Activated CD8-positive, alpha-beta memory T cell treated with anti-CD3 and anti-CD28 coated beads for 4 hours (primary cell): ENCODE results near the gene GNAS.
"Not testable (repeated sequence)": the region's sequence is repeated elsewhere in the genome, so short reads cannot be mapped to it uniquely, and the experiment has no call there.

Source experiments
- DNase-seq, 2 donors: peaks; one replicate each; pipeline ENCODE4 v3.0.0-alpha.2; 2020; ENCODE audit warnings: low read depth in 2 of 2

Gene GNAS

DNA sequence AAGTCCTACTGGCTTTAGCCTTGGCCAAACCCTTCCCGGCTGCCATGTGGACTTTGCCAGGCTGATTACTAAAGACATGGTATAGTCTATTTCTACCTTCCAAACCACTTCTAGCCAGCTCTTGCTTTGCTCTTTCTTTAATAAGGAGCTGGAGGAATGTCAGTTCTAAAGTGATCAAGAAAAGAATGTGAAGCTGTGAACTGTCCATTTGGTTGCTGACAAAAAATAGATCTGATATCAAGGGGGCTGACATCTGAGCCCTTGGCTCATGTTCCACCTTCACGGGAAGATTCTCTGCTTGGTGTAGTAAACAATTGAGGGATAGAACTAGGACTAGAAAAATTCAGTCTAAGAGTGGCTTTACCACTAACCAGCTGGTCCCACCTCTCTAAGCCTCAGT lies 24.4 kb upstream of the GNAS start:
- no peak for DNase-seq

DNA sequence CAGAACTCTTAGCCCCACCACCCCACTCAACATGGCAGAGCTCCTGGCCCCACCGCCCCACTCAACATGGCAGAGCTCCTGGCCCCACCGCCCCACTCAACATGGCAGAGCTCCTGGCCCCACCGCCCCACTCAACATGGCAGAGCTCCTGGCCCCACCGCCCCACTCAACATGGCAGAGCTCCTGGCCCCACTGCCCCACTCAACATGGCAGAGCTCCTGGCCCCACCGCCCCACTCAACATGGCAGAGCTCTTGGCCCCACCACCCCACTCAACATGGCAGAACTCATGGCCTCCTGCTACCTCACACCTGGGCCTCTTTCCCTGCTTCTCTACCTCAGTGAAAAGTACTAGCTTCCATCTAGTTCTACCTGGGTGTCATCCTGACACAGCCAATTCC lies 23.7 kb upstream of the GNAS start:
- DNase-seq, result not testable (repeated sequence)

DNA sequence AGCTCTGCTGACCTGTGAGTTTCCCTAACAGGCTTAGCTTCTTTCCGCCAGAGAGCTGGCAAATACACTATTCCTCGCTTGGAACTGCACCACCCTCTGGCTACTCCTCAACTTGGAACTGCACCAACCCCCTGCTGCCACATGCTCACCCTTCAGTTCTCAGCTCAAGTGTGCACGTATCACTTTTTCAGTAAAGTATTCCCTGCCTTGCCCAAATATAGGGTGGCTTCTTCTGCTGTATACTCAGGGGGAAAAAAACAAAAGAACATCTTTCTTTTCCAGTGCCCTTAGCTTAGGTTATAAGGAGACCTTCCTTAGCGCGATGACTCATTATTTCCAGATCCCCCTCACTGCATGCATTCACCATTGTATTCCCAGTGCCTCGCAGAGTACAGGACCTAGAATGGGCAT lies 23.0 kb upstream of the GNAS start:
- no peak for DNase-seq

DNA sequence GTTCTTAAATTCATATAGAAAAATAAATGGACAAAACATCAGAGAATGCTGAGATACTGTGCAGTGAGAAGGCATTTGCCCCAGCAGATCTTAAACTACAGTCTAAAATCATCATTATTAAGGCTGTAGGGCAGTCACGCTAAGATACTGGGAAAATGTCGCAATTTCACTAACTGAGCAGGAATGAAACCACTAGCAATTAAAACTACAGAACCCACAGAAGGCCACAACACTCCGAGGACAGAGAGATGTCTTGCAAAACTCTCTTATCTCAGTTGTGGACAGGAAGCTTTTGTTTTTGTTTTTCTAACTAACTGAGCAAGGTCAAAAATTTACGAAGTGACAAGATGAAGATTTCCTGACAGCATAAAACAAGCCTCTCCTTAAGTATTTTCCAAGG lies 20.1 kb upstream of the GNAS start:
- DNase-seq, result no peak

DNA sequence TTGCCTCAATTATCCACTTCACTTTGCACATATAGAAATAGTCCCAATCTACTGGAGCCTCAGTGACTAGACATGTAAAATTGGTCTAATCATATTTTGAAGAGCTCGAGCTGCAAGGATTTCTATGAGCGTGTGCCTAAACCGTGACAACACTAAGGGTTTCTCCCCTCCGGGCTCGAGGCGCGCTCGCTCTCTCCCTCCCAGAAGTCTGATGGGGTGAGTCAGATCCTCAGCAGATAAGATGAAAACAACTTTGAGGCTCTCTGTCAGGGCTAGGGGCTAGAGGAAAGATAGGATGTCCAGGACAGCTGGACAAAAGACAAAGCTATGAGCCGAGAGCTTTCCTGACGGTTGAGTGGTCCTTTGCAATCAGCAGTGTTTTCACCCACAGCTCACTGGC lies 18.6 kb upstream of the GNAS start:
- no peak for DNase-seq

DNA sequence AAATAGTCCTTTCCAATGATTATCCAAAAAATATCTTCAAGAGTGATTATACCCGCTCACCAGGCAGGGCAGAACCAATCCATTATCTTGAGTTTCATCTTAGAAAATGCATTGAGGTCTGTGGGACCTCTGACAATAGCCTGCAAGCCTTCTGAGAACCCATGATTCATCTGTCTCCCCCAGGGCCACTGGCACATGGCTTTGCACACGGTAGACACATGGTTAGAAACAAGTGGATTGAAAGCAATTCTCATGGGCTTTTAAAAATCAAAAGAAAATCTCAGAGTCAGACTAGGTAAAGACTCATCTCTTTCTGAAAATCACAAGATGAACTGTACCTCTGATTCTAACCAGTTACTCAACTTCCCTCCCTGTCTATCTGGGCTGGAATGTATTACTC lies 17.3 kb upstream of the GNAS start:
- no peak for DNase-seq

DNA sequence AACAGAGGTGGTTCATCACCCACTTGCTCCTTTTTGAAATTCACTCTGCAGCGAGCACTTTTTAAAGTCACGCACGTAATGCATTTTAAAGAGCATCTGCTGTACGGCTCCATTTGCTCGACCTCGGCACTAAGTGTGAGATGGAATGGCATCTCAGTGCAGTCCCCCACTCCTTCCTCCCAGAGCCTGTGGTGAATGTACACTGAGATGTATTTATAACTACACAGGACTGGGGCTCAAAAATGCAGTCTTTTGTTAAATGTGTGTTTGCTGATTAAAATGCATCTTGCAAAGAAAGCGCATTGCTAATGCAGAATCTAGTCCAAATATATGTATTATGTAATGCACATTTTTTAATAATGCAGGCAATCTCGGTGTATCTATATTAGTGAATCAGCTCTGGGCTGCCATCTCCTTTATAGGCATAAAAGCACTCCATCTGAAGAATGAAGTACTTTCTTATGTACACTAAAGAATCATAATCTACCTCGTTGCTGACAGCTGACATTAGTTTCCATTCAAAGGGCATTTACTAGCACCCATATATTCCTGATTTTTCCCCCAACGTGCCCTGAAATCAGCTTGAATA lies 15.8 kb upstream of the GNAS start:
- no peak for DNase-seq

DNA sequence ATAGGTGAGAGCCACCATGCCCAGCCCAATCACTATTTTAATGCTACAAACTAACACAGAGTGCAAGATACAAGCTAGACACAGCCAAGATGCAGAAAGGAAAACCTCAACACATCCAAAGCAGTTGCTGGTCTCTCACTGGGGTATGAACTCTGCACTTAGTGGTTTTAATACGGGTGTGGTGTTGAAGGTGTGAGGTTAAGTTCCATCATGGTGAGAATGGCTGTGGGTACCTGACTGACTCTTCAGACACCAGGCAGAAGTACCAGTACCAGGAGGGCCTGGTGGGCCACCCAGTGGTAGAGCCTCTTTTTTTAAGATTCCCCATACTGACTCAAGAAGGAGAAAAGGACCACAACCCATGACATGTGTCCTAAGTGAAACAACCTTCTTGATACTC lies 14.8 kb upstream of the GNAS start:
- DNase-seq, result no peak

DNA sequence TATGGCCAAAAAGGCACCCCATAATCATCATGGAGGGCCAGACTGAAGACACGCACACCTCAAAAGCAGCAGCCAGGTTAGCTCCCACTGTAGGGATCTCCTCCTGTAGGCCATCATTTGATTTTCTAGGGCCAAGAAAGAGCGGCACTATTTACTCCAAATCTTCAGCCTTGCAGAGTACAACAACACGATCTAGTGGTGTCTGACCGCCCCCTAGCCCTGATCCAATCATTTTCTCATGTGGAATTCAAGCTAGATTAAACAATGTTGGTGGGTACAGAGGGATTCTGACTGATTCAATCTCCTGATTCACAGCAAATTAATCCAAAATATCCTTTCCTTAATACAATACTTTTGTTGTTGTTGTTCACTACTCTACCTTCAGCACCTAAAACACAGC lies 14.3 kb upstream of the GNAS start:
- DNase-seq, result no peak

DNA sequence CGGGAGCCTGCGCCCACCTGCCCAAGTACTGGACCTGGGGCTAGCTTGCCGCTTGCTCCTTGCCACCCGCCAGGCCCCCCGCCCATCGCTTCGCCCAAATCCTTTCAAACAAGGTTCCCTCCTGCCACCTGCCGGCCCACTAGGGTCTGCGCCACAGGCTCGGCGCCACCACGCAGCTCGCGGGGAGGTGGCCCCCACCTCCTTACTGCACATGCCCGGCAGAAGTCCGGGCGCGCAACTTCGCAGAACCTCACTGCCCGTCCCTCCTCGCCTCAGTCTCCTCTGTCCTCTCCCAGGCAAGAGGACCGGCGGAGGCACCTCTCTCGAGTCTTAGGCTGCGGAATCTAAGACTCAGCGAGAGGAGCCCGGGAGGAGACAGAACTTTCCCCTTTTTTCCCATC lies 13.0 kb upstream of the GNAS start:
- no peak for DNase-seq

DNA sequence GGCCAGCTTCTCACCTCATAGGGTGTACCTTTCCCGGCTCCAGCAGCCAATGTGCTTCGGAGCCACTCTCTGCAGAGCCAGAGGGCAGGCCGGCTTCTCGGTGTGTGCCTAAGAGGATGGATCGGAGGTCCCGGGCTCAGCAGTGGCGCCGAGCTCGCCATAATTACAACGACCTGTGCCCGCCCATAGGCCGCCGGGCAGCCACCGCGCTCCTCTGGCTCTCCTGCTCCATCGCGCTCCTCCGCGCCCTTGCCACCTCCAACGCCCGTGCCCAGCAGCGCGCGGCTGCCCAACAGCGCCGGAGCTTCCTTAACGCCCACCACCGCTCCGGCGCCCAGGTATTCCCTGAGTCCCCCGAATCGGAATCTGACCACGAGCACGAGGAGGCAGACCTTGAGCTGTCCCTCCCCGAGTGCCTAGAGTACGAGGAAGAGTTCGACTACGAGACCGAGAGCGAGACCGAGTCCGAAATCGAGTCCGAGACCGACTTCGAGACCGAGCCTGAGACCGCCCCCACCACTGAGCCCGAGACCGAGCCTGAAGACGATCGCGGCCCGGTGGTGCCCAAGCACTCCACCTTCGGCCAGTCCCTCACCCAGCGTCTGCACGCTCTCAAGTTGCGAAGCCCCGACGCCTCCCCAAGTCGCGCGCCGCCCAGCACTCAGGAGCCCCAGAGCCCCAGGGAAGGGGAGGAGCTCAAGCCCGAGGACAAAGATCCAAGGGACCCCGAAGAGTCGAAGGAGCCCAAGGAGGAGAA lies 12.3 kb upstream of the GNAS start:
- no peak for DNase-seq

DNA sequence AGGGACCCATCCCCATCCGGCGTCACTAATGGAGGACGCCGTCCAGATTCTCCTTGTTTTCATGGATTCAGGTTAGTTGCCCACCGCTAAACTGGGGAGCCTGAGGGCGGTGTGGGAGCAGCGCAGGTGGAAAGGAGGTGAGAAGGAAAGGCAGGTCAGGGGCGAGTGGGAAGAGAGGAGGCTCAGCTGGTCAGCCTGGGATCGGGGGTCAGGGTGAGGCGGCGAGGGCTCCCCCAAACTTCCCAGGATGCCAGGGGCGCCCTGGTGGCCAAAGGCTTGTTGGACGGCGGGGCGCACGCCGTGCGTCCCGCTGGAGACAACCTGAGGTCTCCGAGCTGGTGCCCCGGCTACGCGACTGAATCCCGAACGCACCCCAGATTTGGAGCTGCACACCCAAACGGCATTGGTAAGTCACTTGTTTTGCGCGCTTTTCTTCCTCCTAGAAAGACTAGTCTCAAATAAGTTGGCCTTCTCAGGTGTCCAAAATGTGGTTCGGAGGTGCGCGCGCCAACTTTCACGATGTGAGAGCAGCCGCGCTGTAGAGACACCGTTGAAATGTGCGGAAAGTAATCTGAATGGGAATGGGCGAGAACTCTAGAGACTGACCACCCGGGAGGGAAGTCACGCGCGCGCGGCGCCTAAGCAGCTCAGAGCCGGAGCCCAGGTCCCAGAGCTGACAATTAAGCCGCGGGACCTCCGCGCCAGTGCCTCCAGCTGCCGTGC lies 11.5 kb upstream of the GNAS start:
- no peak for DNase-seq

DNA sequence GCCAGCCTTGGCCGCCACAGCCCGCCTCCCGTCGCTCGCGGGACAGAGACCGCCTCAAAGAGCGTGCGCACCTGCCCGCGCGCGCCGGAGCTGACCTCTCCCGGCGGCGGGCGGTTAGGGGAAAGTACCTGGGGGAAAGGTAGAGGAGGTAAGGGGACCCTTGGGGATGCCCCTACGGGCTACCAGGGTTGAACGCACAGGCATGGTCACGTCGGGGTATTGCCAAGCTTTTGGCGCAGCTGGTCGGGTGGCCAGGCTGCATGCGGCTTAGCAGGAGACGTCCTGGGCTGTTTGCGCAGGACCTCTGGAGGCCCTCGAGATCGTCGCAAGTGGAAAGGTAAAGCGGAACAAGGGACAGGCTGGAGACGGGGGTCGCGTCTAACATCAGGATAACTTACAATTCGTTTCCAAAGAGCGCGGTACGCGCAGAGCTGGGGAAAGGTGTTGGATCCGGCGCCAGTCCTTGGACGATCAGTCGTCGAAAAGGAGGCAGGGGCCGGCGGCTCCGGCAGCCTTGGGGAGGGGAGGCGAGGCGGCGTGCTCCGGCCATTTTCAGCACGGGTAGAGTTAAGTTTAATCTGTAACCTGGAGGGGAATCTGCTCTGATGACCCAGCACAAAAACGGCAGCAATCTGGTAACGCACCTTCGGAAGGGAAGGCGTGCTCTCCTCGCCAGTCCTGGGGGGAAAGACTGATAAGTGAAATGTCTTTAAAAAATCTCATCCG lies 10.8 kb upstream of the GNAS start:
- no peak for DNase-seq

DNA sequence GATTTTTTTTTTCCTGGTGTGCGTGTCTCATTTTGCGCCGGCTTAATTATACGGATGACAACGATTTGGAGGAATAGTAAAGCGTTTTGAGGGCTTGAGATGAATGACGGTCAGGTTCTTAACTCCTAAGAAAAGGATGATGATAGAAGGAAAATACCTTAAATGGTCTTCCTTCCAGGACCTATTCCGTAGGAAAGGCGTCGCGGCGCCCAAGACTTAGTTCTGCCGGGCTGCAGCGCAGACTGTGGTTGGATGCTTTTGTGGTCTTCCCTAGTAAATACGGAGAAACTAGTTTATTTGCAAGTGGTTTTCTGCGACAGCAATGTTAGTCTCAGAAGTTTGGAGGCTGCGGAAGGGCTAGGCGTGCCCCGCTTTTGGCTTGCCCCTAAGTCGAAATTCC lies 10.2 kb upstream of the GNAS start:
- no peak for DNase-seq

DNA sequence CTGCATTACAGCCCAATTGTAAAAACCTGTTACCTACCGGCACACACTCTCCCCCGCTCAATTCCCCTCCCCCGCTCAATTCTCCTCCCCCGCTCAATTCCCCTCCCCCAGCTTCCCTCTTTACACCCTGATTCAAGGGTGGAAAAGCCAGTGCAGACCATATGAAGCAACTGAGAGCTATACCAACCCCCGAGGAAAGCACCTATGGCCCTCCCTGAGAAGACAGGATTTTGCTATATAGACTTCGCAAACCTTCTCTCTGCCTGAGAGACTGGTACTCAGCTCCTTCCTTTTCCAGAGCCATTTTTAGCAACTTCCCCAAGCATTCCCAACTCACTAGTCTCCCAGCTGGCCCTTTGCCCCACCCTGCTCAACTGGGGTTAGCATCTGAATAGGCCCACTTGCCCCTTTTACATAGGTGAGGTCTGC lies 9.4 kb upstream of the GNAS start:
- no peak for DNase-seq

DNA sequence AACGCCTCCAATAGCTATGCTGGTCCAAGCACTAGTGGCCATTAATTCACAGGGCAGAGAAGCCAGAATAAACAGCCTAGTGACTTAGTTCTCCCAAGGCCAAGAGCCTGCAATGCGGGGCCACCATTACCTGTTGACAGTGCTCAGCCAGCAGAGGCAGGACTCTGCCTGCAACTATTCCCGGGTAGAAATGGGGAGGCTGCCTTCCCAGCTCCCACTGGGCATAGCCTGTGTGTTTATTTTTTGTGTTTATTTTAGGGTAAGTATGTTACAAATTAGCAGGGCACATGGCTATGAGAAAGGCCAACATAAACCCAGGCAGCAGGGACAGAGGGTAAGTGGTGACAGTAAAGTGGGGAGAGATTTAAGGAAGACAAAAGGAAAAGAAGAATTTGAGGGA lies 6.8 kb upstream of the GNAS start:
- no peak for DNase-seq

DNA sequence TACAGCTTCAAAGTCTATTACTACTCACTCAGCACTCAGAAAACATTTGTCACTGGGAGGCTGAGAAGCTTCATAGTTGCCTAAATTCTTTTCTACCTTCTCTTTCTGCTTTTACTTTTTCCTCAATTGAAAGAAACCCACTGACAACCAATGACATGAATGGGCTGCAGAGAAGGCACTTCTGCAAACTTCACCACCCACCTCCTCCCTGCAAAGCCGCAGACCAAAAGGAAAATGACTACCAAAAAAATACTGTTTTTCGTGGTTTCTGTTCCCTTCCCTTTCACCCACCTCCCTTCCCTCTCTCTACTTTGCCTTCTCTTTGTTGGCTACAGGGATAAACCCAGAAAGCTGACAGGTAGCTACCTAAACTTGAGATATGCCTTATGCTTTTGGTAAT lies 5.1 kb upstream of the GNAS start:
- DNase-seq, result no peak

DNA sequence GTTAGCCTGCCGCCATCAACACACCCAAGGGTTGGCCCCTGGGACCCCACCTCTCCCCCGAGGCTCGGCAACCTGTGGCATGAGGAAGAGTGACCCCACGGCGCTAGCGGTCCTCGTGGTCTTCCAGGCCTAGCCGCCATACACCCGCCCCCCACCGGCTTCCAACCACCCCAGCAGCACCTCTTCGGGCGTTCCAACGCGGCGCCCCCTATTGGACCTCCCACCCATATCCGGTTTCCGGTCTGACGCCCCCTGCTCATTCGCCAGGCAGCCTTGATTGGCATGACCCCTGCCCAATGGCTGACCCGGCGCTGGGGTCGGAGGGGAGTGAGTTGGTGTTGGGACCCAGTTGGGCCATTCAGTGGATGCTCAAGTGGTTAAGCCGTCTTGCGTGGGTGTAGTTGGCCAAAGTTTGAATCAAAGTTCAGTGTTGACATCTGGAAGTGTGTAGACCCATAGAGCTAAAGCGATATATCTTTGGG lies 1.8 kb upstream of the GNAS start, which contains the start of gene GNAS-AS1:
Gene GNAS-AS1, minus strand, starts transcription at position 210 of the 482 bp plus-strand sequence.
- peak; percentile 59 to 65 for DNase-seq

DNA sequence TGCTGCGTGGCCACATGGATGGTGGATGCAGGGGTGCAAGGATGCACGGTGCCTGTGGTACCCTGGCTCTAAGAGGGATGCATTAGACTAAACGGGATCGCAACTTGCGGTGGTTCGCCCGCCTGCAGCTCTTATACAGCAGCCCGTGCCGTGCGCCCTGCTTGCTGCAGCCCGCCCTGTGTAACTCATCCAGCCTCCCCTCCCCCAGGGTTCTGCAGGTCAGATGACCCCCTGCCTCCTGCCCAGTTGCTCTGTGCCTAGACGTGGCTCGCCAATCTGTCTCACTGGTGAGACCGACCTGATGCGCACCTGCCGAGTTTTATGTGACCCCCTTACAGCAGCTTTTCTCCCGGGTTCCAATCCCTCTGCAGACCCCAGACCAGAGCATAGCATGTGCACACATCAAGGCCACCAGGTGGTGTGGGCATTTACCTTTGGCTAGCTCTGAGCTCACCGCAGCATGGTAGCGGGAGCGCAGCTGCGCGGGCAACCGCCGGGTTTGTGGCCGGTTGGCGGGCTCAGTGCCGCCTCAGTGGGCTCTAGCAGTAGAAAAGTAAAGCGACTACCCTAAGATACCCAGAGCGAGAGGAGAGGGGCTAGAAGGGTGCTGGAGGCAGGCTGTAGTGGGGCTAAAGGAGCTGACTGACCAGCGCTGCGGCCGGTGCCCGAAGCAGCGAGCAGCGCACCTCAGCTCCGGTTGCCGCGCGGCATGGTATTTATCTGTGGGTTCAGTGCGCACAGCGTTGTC lies 1.1 kb upstream of the GNAS start:
- DNase-seq, result no peak

DNA sequence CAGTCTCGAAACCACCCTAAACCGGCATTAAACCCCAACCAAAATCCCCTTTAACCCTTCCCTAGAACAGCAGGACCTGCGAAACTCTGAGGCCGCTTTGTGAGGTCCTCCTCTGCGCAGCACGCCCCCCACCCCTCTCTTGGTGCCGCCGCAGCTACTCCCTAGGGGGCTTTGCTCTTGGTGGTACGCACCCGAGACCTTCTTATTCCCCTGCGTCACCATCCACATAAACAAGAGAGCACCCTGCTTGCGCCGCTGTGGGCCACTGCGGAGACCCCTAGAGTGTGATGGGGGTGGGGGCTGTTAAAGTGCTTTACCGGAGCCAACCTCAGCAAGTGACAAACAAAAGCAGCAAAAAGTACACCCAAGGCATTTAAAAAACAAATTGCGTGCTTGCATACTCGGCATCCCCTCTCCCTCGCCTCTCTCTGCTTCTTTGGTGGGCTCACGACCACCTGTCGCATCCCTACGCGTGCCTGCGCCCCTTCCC lies 502 bp upstream of the GNAS start:
- DNase-seq, result no peak

DNA sequence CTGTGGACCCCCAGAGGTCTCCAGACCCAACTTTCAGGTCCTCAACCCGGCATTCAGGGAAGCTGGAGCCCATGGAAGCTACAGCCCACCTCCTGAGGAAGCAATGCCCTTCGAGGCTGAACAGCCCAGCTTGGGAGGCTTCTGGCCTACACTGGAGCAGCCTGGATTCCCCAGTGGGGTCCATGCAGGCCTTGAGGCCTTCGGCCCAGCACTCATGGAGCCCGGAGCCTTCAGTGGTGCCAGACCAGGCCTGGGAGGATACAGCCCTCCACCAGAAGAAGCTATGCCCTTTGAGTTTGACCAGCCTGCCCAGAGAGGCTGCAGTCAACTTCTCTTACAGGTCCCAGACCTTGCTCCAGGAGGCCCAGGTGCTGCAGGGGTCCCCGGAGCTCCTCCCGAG lies 950 bp downstream of the GNAS start:
- DNase-seq, result no peak
